AG09319 (cell line): ENCODE results near the gene GREB1L.

Experiments used
- DNase-seq: peaks from one replicate; pipeline ENCODE4 v3.0.0-alpha.2; 2010; ENCODE audit warnings: low read depth; ENCODE audit errors: extremely low read depth
- TF ChIP-seq, protein P1 (sequence below): IDR thresholded peaks from 2 replicates; pipeline ENCODE4 v1.5.1; 2011; ENCODE audit warnings: low read depth, mild to moderate bottlenecking, inconsistent platforms, low read length, moderate library complexity

The GREB1L gene

DNA sequence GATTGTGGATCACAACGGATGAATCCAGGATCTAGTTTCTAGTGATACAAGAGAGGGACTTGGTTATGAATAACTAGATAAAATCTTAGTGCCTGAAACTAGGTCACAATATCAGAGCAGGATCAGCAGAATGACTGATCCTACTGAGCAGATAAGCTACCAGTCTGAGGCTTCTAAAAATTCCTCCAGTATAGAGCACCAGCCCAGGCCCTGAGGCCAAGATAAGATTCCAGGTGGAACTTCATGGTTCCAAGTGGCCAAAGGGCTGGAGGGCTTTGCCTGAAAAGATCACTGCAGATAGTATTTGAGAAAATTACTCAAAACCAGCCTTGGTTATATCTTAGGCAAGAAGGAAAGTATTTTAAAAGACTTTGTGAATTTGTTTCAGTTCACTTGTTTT lies 162.4 kb downstream of the GREB1L start:
- TF ChIP-seq, protein P1, sequence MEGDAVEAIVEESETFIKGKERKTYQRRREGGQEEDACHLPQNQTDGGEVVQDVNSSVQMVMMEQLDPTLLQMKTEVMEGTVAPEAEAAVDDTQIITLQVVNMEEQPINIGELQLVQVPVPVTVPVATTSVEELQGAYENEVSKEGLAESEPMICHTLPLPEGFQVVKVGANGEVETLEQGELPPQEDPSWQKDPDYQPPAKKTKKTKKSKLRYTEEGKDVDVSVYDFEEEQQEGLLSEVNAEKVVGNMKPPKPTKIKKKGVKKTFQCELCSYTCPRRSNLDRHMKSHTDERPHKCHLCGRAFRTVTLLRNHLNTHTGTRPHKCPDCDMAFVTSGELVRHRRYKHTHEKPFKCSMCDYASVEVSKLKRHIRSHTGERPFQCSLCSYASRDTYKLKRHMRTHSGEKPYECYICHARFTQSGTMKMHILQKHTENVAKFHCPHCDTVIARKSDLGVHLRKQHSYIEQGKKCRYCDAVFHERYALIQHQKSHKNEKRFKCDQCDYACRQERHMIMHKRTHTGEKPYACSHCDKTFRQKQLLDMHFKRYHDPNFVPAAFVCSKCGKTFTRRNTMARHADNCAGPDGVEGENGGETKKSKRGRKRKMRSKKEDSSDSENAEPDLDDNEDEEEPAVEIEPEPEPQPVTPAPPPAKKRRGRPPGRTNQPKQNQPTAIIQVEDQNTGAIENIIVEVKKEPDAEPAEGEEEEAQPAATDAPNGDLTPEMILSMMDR, result no peak
- DNase-seq, result no peak

DNA sequence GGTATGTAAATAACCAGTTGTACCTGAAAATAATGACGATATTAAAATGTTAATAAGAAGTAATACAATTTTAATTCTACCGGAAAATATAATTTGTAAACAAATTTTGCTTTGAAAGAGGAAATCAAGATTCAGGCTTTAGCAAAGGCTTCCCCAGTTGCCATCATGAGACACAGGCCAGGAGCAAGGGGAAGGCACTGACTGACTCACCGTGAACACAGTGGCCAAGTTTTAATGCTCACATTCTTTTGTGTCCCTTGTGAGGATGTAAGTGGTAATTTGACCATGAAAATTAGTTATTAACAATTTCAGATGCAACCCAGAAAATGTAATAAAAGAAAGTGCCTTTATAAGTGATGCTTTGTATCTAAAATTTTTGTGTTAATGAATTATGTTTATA lies 164.1 kb downstream of the GREB1L start:
- TF ChIP-seq, protein P1, result no peak
- DNase-seq, result no peak

DNA sequence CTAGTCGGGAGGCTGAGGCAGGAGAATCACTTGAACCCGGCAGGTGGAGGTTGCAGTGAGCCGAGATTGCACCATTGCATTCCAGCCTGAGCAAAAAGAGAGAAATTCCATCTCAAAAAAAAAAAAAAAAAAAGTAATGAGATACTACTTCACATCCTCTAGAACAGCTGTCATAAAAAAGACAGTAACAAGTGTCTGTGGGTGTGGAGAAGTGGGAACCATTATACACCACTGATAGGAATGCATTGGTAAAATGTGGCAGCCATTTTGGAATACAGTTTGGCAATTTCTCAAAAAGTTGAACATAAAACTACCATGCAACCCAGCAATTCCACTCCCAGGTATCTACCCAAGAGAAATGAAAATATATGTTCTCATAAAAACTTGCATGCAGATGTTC lies 166.6 kb downstream of the GREB1L start:
- TF ChIP-seq, protein P1, result no peak
- no peak for DNase-seq

DNA sequence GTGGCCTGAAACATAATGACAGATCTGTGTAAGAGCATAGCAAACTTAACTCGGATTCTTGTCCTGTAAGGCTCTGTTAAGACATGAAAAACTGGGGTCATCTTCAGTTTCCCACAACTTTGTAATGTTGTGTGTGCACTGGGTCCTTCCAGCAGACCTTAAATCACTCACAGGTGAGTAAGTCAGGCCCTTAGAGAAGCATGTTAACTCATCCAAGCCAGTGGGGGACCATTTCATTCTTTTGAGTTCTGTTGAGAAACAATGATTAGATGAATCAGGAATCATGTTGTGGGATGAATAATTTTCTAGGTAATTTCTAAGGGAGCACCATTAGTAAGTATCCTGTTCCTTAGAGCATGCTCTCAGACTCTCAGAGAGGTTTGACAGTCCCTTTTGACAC lies 191.4 kb downstream of the GREB1L start:
- no peak for DNase-seq
- TF ChIP-seq, protein P1, result no peak

DNA sequence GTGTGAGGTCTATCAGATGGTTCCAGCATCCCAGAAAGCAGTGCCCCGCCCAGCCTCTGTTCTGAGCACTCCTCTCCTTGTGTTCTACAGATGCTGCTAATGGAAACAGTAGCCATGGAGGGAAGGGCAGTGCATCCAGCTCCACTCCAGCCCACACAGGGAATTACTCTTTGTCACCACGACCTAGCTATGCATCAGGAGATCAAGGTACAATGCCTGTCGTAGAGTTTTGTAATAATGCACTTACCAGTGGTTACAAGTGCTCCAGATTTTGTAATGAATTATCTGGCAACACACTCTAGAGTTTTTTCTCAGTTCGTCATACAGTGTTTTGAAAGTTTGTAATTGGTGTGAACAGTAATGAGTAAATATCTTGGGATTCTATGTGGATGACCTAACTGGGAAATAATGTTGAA lies 197.4 kb downstream of the GREB1L start:
- TF ChIP-seq, protein P1, result no peak
- peak; percentile 39 for DNase-seq

DNA sequence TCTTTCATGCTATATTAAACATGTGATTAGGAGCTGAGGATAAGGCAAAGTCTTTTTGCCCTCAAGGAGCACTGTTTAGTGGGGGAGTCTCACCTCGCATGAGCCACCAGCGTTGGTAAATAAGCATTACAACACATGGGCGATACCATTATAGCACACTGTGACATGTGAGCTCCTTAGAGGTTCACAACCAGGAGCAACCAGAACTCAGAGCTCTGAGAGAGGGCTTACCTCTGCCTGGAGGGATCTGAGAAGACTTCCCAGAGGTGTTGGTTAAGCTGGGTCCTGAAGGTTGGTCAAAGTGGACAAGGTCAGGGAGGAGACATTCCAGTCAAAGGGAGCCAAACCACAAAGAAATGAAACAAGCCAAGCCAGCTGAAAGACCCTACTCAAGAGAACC lies 199.6 kb downstream of the GREB1L start:
- TF ChIP-seq, protein P1, result no peak
- DNase-seq, result no peak

DNA sequence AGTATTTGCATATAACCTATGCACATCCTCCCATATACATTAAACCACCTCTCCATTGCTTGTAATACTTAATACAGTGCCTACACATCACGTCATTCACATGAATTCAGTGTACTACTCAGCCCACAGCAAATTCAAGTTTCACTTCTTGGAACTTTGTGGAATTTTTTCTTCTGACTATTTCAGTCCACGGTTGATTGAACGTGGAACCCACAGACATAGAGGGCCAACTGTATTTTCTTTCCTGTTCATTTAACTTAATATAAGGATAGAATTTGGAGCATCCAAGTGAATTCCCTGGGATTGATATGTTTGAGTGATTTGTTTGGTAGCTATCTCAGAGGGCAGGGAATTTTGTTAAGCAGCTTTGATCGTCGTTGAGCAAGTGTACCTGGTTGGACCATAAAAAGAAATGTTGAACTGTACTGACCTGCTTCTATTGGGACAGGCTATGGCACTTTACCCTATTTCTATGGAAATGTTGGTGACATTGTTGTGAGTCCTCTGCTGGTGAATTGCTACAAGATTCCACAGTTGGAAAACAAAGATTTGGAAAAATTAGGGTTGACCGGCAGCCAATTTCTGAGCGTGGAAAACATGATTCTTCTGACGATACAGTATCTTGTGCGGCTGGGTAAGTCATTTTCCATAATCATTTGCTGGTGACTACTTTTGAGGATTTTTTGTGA lies 201.9 kb downstream of the GREB1L start:
- DNase-seq, result no peak
- TF ChIP-seq, protein P1, result no peak
